Skeletal muscle satellite cell (primary cell): ENCODE results near the gene TSPAN9.

Experiments used
- H3K27me3 ChIP-seq: 2 replicates; pipeline ENCODE4 v1.7.0; 2013; ENCODE audit warnings: low read length; ENCODE audit not compliant: control insufficient read depth, insufficient read depth
- H3K36me3 ChIP-seq: 2 replicates; pipeline ENCODE4 v1.7.0; 2013; ENCODE audit warnings: mild to moderate bottlenecking, control low read depth, low read length; ENCODE audit not compliant: insufficient read depth
- H3K4me1 ChIP-seq: 2 replicates; pipeline ENCODE4 v1.7.0; 2013; ENCODE audit warnings: low read length; ENCODE audit not compliant: control insufficient read depth, insufficient read depth
- H3K4me2 ChIP-seq: 2 replicates; pipeline ENCODE4 v1.7.0; 2013; ENCODE audit warnings: mild to moderate bottlenecking, low read length
- H3K4me3 ChIP-seq: 2 replicates; pipeline ENCODE4 v1.7.0; 2013; ENCODE audit warnings: low read length
- H3K9ac ChIP-seq: 2 replicates; pipeline ENCODE4 v1.7.0; 2013; ENCODE audit warnings: mild to moderate bottlenecking, low read depth, low read length, moderate library complexity
- H3K9me3 ChIP-seq: replicated peaks from 2 replicates; pipeline ENCODE4 v1.7.0; 2013; ENCODE audit warnings: mild to moderate bottlenecking, control low read depth, low read length

TSPAN9 gene

DNA sequence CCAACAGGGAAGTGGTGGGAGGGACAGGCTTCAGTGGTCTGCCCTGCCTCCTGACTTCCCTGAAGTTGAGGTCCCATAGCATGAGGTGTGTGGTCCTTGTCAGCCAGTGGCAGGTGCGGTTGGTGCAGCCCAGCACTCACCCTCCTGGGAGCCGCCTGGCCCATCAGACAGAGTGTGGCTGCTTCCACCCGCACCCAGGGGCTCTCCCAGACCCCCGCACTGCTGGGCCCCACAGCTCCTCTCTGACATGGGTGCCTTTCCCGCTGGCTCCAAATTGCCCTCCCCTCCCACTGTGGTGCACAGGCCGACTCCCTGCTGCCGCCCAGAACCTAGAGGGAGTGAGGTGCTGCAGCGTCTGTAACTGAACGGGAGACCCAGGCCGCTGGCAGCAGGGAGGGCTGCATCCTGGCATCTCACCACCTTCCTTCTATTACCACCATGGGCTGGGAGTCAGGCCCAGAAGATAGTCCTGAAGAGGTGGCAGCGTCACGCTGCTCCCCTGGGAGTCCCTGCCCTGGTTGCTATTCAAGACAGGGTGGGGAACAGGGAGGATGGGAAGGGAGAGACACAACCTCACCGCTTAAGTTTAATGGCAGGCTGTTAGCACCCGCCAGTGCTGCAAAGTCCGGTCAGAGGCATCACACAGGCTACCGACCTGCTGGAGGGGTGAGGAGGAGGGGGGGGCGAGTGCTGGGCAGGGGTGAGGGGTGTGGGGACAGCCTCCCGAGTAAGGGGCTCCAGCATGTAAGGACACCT lies 233.3 kb downstream of the TSPAN9 start:
- peaks cover 50% of the 10 kb centered on the region for H3K27me3 ChIP-seq
- no peaks in the 10 kb centered on the region for H3K9me3 ChIP-seq
- H3K9ac ChIP-seq: no peak overlapping the region
- H3K36me3 ChIP-seq: no peaks in the 10 kb centered on the region
- no peak overlapping the region for H3K4me3 ChIP-seq
- no peak overlapping the region for H3K4me2 ChIP-seq
- H3K4me1 ChIP-seq: peaks cover 13% of the 10 kb centered on the region

DNA sequence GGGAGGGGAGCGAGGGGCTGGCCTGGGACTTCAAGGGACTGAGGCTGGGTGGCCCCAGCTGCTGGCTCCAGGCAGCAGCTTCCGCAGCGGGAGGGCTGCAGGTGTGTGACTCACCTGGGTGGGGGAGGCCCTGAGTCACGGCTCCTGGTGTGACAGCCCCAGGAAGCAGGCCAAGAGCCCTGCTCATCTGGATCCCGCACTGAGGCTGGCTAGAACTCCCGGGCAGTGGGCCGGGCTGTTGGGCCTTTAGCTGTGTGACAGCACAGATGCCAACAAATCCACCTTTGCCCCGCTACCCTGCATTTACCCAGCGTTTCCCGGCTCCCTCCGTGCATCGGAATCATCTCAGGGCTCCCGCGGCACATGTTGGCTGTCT lies 233.8 kb downstream of the TSPAN9 start:
- no peak overlapping the region for H3K4me3 ChIP-seq
- no peak overlapping the region for H3K4me2 ChIP-seq
- no peaks in the 10 kb centered on the region for H3K36me3 ChIP-seq
- H3K4me1 ChIP-seq: peaks cover 16% of the 10 kb centered on the region
- peaks cover 52% of the 10 kb centered on the region for H3K27me3 ChIP-seq
- H3K9ac ChIP-seq: no peak overlapping the region
- no peaks in the 10 kb centered on the region for H3K9me3 ChIP-seq

GRCh38 chr12:3311491-3312103 lies 234.4 kb downstream of the TSPAN9 start:
- H3K9me3 ChIP-seq: no peaks in the 10 kb centered on the region
- no peak overlapping the region for H3K9ac ChIP-seq
- H3K4me1 ChIP-seq: peaks cover 16% of the 10 kb centered on the region
- H3K27me3 ChIP-seq: peaks cover 57% of the 10 kb centered on the region
- H3K36me3 ChIP-seq: no peaks in the 10 kb centered on the region
- H3K4me3 ChIP-seq: no peak overlapping the region
- H3K4me2 ChIP-seq: no peak overlapping the region

DNA sequence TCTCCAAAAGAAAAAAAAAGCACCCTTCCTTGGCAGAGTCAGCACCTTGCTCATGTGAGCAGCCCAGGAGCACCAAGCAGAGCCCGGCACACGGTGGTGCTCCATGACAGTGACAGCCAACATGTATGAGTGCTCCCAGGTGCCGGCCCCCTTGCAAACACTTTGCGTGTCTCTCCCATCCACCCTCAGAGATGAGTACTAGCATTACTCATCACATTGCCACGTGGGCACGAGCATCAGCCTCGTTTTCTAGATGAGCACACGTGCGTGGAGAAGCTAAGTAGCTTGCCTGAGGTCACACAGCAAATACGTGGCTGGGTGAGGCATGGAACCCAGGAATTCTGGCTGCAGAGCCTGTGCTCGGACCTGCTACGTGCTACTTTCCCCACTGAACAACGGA lies 235.9 kb downstream of the TSPAN9 start:
- no peaks in the 10 kb centered on the region for H3K9me3 ChIP-seq
- H3K4me1 ChIP-seq: peaks cover 16% of the 10 kb centered on the region
- H3K9ac ChIP-seq: no peak overlapping the region
- H3K36me3 ChIP-seq: no peaks in the 10 kb centered on the region
- H3K27me3 ChIP-seq: peaks cover 59% of the 10 kb centered on the region
- no peak overlapping the region for H3K4me2 ChIP-seq
- H3K4me3 ChIP-seq: no peak overlapping the region

GRCh38 chr12:3313675-3314663 lies 236.8 kb downstream of the TSPAN9 start:
- Histone ChIP-seq H3K9ac (no peak overlapping the region), H3K4me2 (no peak overlapping the region), H3K9me3 (no peaks in the 10 kb centered on the region), H3K4me3 (no peak overlapping the region), H3K4me1 (peaks cover 16% of the 10 kb centered on the region), H3K36me3 (no peaks in the 10 kb centered on the region), H3K27me3 (peaks cover 58% of the 10 kb centered on the region)

- H3K27me3 ChIP-seq: peaks cover 58% of the 10 kb centered on the region
- no peak overlapping the region for H3K4me3 ChIP-seq
- no peak overlapping the region for H3K4me2 ChIP-seq
- H3K36me3 ChIP-seq: no peaks in the 10 kb centered on the region
- no peaks in the 10 kb centered on the region for H3K9me3 ChIP-seq
- H3K9ac ChIP-seq: no peak overlapping the region
- H3K4me1 ChIP-seq: peaks cover 16% of the 10 kb centered on the region
Observed at GRCh38 chr12:3315201-3315661, 238.1 kb downstream of the TSPAN9 start.

GRCh38 chr12:3316776-3317480 lies 239.7 kb downstream of the TSPAN9 start:
- no peak overlapping the region for H3K9ac ChIP-seq
- no peaks in the 10 kb centered on the region for H3K9me3 ChIP-seq

GRCh38 chr12:3317481-3317815 lies 240.3 kb downstream of the TSPAN9 start:
- Histone ChIP-seq H3K4me3 (no peak overlapping the region), H3K27me3 (peaks cover 65% of the 10 kb centered on the region)

More at GRCh38 chr12:3316776-3317480, 239.7 kb downstream of the TSPAN9 start:
- peaks cover 64% of the 10 kb centered on the region for H3K27me3 ChIP-seq
- no peak overlapping the region for H3K4me2 ChIP-seq
- peaks cover 16% of the 10 kb centered on the region for H3K4me1 ChIP-seq
- H3K4me3 ChIP-seq: no peak overlapping the region
- H3K36me3 ChIP-seq: no peaks in the 10 kb centered on the region

DNA sequence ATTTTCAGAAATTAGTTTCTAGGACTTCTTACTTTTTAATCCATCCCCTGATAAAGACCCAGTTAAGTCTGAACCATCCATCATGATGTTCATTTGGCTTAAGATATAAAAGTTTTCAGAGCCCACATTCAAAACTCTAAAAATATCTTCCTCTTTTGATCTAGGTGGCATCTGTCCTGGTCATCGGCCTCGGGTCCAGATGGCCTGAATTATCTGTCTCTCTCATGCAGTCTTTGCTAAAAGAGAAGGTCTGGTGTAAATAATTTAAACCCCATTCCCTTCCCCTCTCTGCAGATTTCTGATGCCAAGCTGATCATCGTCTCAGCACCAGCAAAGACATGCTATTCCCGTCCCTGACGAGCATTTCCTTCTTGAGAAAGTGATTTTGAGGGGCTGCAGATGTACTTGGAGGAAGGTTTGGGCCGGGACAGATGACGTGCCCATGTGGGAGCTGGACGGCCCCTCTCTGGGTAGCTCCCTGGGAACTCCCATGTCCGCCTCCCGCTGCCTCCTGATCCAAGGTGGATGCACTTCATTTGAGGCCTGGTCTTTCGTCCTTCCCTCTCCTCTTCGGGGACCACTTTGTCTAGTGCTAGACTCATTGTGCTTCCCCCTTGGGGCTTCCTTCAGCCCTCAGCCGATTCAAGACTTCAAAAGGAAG lies 240.8 kb downstream of the TSPAN9 start:
- Histone ChIP-seq H3K4me2 (no peak overlapping the region), H3K4me3 (no peak overlapping the region), H3K9ac (no peak overlapping the region), H3K9me3 (no peaks in the 10 kb centered on the region), H3K36me3 (no peaks in the 10 kb centered on the region), H3K27me3 (peaks cover 69% of the 10 kb centered on the region), H3K4me1 (peaks cover 15% of the 10 kb centered on the region)

More at GRCh38 chr12:3317481-3317815, 240.3 kb downstream of the TSPAN9 start:
- Histone ChIP-seq H3K36me3 (no peaks in the 10 kb centered on the region), H3K4me1 (peaks cover 16% of the 10 kb centered on the region), H3K4me2 (no peak overlapping the region), H3K9ac (no peak overlapping the region), H3K9me3 (no peaks in the 10 kb centered on the region)

DNA sequence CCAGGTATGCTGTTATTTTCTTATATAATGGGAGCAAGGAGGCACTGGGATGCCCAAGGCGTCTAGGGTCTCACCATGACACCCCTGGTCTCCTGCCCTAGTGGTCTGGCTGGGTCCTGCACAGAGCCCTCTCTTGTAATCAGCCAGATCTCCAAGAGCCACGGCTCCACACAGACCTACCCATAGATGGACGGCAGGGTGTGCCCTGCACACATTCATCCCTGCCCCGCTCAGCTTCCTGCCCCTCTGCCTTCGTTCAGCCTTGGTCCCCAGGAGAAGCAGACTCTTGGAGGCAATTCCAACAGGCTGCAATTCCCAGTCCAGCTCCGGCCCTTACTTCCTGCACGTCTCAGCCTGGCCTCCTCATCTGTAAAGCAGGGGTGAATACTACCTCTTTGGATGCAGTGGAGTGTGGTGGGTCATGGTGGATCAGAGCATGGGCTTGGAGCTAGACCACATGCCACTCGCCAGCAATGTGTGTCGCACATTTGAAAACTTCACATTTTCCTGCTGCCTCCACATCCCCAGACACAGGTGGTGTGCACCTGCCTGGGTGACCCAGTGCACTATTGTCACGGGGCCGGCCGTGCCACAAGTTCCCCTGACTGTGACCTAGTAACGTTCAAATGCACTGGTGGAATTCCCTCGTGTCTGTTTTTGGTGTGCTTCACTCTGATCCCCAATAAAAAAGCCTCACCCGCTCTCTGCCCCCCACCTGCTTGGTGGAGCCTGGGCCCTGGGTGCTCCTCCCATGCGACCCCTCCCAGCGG lies 242.7 kb downstream of the TSPAN9 start:
- Histone ChIP-seq H3K36me3 (no peaks in the 10 kb centered on the region), H3K4me2 (no peak overlapping the region), H3K9ac (no peak overlapping the region), H3K9me3 (no peaks in the 10 kb centered on the region), H3K4me3 (no peak overlapping the region), H3K27me3 (peaks cover 67% of the 10 kb centered on the region), H3K4me1 (peaks cover 8% of the 10 kb centered on the region)
